OCI-LY7 (cell line): ENCODE results near the gene LMOD1.

Source experiments
- EZH2phosphoT487 ChIP-seq: fragments of 200-600 bp; sonication (generic); IDR thresholded peaks from 2 replicates; pipeline ENCODE4 v1.6.1; 2018; ENCODE audit warnings: low read depth, borderline replicate concordance, mild to moderate bottlenecking, mixed run types, antibody characterized with exemption, low read length, moderate library complexity, mixed read lengths
- TF ChIP-seq, protein P1 (sequence below): fragments of 200-600 bp; sonication (generic); conservative IDR thresholded peaks from 2 replicates; pipeline ENCODE4 v1.5.1; 2014; ENCODE audit warnings: mild to moderate bottlenecking, antibody characterized with exemption, low read length, moderate library complexity, mixed read lengths

DNA sequence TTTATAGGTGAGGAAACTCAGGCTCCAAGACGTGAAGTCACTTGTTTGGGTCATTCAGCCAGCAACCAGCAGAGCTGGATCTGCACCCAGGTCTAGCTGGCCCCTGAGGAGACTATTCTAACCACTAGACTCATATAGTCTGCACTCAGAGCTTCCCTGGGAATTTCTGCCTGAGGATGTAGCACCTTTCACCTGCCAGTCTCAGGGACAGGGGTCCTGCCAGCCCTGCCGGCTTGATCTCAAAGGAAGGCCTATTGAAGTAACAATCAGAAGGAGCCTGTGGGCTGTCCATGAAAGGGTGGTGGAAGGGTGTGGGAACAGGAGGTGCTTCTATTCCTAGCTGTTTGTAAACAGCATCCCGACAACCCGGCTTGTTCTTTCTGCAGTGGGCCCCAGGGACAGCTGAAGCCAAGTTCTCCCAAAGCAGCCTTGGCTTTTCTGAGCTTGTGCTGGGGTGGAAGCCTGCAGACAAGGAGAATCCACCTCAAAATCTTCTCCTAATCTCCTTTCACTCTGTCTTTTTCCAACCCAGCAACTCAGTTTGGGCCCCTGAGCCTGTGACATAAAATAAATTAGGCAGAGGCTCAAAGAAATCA, 7.8 kb downstream of the LMOD1 start:
- TF ChIP-seq, protein P1, sequence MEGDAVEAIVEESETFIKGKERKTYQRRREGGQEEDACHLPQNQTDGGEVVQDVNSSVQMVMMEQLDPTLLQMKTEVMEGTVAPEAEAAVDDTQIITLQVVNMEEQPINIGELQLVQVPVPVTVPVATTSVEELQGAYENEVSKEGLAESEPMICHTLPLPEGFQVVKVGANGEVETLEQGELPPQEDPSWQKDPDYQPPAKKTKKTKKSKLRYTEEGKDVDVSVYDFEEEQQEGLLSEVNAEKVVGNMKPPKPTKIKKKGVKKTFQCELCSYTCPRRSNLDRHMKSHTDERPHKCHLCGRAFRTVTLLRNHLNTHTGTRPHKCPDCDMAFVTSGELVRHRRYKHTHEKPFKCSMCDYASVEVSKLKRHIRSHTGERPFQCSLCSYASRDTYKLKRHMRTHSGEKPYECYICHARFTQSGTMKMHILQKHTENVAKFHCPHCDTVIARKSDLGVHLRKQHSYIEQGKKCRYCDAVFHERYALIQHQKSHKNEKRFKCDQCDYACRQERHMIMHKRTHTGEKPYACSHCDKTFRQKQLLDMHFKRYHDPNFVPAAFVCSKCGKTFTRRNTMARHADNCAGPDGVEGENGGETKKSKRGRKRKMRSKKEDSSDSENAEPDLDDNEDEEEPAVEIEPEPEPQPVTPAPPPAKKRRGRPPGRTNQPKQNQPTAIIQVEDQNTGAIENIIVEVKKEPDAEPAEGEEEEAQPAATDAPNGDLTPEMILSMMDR: no peak
- no peak for TF ChIP-seq EZH2phosphoT487
